Stomach (tissue), 4 donors: ENCODE measurements around the gene NR5A2.

Experiments
- EP300 ChIP-seq: sonication (generic); formaldehyde crosslinking; IDR thresholded peaks from one replicate; pipeline ENCODE4 v1.6.1; 2017; ENCODE audit warnings: antibody characterized with exemption
- POLR2A ChIP-seq, 4 donors: fragments of 450-650 bp; IDR thresholded peaks; one replicate each; pipeline ENCODE4 v1.6.1; 2016; ENCODE audit warnings: antibody characterized with exemption in 4 of 4, control low read depth in 2 of 4, mild to moderate bottlenecking in 1 of 4, moderate library complexity in 1 of 4
- TF ChIP-seq, protein P1 (sequence below), 7 experiments: fragments of 450-650 bp in 4 of 7; fragments of 200-600 bp in 3 of 7; sonication (generic) in 3 of 7; IDR thresholded peaks; one replicate each; pipeline ENCODE4 v1.5.1; 2016 to 2019; ENCODE audit warnings: antibody characterized with exemption in 7 of 7, control low read depth in 2 of 7, mild to moderate bottlenecking in 1 of 7

DNA sequence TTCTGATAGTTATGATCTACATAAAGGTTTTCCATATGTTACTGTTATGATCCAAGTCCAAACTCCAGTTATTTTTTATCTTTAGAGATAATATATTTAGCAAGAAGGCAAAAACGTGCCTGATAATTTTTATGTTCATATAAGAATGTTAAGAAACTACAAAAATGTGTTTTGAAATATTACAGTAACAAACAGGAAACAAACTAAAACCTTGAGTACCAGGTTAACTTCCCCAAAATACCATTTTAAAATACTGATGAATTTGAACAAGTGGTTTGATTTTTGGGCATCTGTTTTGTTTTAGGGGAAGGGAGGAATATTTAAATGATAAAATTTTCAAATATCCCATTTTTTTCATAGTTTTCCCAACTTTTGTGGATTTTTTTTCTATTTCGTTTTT, 124.8 kb downstream of the NR5A2 start:
- TF ChIP-seq EP300 (no peak), POLR2A (IDR thresholded peaks at IDR 0.05) (no peak)
- TF ChIP-seq, protein P1, sequence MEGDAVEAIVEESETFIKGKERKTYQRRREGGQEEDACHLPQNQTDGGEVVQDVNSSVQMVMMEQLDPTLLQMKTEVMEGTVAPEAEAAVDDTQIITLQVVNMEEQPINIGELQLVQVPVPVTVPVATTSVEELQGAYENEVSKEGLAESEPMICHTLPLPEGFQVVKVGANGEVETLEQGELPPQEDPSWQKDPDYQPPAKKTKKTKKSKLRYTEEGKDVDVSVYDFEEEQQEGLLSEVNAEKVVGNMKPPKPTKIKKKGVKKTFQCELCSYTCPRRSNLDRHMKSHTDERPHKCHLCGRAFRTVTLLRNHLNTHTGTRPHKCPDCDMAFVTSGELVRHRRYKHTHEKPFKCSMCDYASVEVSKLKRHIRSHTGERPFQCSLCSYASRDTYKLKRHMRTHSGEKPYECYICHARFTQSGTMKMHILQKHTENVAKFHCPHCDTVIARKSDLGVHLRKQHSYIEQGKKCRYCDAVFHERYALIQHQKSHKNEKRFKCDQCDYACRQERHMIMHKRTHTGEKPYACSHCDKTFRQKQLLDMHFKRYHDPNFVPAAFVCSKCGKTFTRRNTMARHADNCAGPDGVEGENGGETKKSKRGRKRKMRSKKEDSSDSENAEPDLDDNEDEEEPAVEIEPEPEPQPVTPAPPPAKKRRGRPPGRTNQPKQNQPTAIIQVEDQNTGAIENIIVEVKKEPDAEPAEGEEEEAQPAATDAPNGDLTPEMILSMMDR (IDR thresholded peaks at IDR 0.05), result no peak
